ENCODE results near the gene SGO2.
"Not testable (repeated sequence)": the region's sequence is repeated elsewhere in the genome, so short reads cannot be mapped to it uniquely, and the experiment has no call there.

The SGO2 gene

DNA sequence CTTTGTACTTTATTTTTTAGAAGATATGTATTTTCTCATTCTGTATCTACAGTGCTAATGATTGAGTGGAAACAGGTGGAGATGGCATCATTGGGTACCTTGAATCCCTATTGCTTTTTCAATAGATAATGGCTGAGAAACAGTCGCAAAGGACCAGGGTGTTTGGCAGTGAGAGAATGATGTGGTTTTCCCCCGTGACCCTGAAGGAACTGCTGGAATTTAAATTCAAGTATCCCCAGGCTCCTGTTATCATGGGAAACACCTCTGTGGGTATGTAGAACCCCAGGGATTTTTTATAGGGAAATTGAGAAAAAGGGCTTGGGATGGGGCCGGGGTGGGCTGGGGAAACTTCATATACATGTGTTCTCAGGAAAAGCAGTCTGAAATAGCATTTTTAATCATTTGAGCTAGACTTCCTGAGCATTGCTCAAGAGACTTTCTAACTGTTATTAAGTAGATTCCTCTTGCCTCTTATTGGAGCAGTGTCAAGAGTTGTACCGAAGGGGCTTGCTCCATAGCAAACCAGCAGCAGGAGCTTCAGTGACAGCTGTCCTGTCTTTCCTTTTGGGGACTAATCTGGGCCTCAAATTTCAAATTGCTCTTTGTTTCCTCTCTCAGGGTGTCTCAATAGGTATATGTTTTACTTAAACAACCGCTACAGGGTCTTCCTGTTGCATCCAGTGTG is 78.7 kb downstream of the SGO2 start:
- H2AFZ ChIP-seq (ENCODE audit: low read length, unreplicated experiment), result peak overlapping the region; percentile 1
- peak overlapping the region; percentile 24 for H3K4me3 ChIP-seq (ENCODE audit: low read depth, low read length)
- H3K27me3 ChIP-seq (ENCODE audit: insufficient read depth, low read length), result no peaks in the 10 kb centered on the region
- peaks cover 55% of the 10 kb centered on the region for H3K4me1 ChIP-seq (ENCODE audit: control insufficient read depth, insufficient read depth, low read length, unreplicated experiment)
- peak overlapping the region; percentile 91 for H3K27ac ChIP-seq (ENCODE audit: low read depth, low read length)
- peaks cover 39% of the 10 kb centered on the region for H3K36me3 ChIP-seq (ENCODE audit: insufficient read depth, low read length)
- H3K79me2 ChIP-seq (ENCODE audit: control insufficient read depth, insufficient read depth, low read length, unreplicated experiment), result peaks cover 13% of the 10 kb centered on the region

DNA sequence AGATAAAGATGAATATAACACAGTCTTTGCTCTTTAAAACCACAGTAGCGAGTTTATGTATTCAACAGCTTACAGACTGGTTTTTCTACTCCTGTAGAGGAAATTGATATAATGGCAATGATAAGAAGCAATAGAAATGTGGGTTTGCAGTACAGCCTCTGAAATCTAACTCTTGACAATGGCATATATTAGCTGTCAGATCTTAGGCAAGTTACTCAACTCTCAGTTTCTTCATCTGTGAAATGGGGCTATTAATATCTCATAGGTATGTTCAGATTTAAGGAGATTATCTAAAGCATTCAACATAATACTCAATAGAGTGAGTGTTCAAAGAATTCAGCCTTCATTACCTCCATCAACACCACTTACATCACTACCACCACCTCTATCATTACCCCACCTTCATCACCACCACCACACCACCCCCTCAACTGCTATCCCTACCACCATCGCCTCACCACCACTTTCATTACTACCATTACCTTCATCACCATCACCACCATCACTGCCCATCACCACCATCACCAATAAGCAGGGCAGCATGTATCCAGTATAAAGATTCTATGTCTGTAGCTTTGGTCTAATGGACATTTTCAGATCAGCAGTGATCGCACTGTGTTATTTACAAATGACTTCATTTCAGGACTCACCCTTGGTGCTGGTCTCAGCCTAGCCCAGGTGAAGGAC is 82.5 kb downstream of the SGO2 start:
- peaks cover 38% of the 10 kb centered on the region for H3K79me2 ChIP-seq (ENCODE audit: control insufficient read depth, insufficient read depth, low read length, unreplicated experiment)
- peaks cover 44% of the 10 kb centered on the region for H3K4me1 ChIP-seq (ENCODE audit: control insufficient read depth, insufficient read depth, low read length, unreplicated experiment)
- H3K27ac ChIP-seq (ENCODE audit: low read depth, low read length), result peak overlapping the region; percentile 93
- H3K36me3 ChIP-seq (ENCODE audit: insufficient read depth, low read length), result peaks cover 44% of the 10 kb centered on the region
- no peak overlapping the region for H2AFZ ChIP-seq (ENCODE audit: low read length, unreplicated experiment)
- no peaks in the 10 kb centered on the region for H3K27me3 ChIP-seq (ENCODE audit: insufficient read depth, low read length)
- H3K4me3 ChIP-seq (ENCODE audit: low read depth, low read length), result peak overlapping the region; percentile 72

- Histone ChIP-seq H3K79me2 (ENCODE audit: control insufficient read depth, insufficient read depth, low read length, unreplicated experiment) (peaks cover 38% of the 10 kb centered on the region), H3K4me1 (ENCODE audit: control insufficient read depth, insufficient read depth, low read length, unreplicated experiment) (peaks cover 44% of the 10 kb centered on the region), H3K36me3 (ENCODE audit: insufficient read depth, low read length) (peaks cover 47% of the 10 kb centered on the region), H3K4me3 (ENCODE audit: low read depth, low read length) (peak overlapping the region; percentile 72), H3K27ac (ENCODE audit: low read depth, low read length) (peak overlapping the region; percentile 93), H3K27me3 (ENCODE audit: insufficient read depth, low read length) (no peaks in the 10 kb centered on the region), H2AFZ (ENCODE audit: low read length, unreplicated experiment) (peak overlapping the region; percentile 6)
Measured at GRCh38 chr2:200609028-200609614, 83.1 kb downstream of the SGO2 start.

- not testable (repeated sequence) for H2AFZ ChIP-seq (ENCODE audit: low read length, unreplicated experiment); H3K27me3 ChIP-seq (ENCODE audit: insufficient read depth, low read length)
- Histone ChIP-seq H3K27ac (ENCODE audit: low read depth, low read length) (peak overlapping the region; percentile 93; the same call in 1 of the 2 replicates), H3K4me1 (ENCODE audit: control insufficient read depth, insufficient read depth, low read length, unreplicated experiment) (peaks cover 44% of the 10 kb centered on the region), H3K36me3 (ENCODE audit: insufficient read depth, low read length) (peaks cover 53% of the 10 kb centered on the region), H3K4me3 (ENCODE audit: low read depth, low read length) (peak overlapping the region; percentile 72), H3K79me2 (ENCODE audit: control insufficient read depth, insufficient read depth, low read length, unreplicated experiment) (peaks cover 38% of the 10 kb centered on the region)
Measured at GRCh38 chr2:200610217-200610616, 84.2 kb downstream of the SGO2 start.

DNA sequence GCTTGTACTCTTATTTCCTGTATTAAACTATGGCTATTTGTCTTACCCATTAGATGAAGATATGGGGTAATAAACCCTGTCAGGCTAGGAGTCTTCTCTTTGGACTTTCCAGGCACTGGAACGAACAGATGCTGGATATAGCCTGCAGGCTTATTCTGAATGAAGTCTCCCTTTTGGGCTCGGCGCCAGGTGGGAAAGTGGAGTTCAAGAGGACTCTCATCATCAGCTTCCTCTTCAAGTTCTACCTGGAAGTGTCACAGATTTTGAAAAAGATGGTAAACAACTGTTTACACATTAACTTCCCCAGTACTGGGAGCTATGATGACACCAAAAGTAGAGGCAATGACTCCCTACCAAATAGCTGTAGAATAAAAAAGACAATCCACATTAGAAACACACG is 87.7 kb downstream of the SGO2 start:
- H2AFZ ChIP-seq (ENCODE audit: low read length, unreplicated experiment), result no peak overlapping the region
- H3K27ac ChIP-seq (ENCODE audit: low read depth, low read length), result peak overlapping the region; percentile 91
- H3K79me2 ChIP-seq (ENCODE audit: control insufficient read depth, insufficient read depth, low read length, unreplicated experiment), result peaks cover 30% of the 10 kb centered on the region
- no peak overlapping the region for H3K4me3 ChIP-seq (ENCODE audit: low read depth, low read length)
- peaks cover 48% of the 10 kb centered on the region for H3K36me3 ChIP-seq (ENCODE audit: insufficient read depth, low read length)
- H3K4me1 ChIP-seq (ENCODE audit: control insufficient read depth, insufficient read depth, low read length, unreplicated experiment), result peaks cover 72% of the 10 kb centered on the region
- no peaks in the 10 kb centered on the region for H3K27me3 ChIP-seq (ENCODE audit: insufficient read depth, low read length)

- Histone ChIP-seq H3K27me3 (ENCODE audit: insufficient read depth, low read length) (no peaks in the 10 kb centered on the region), H3K79me2 (ENCODE audit: control insufficient read depth, insufficient read depth, low read length, unreplicated experiment) (peaks cover 29% of the 10 kb centered on the region), H3K27ac (ENCODE audit: low read depth, low read length) (peak overlapping the region; percentile 91), H3K36me3 (ENCODE audit: insufficient read depth, low read length) (peaks cover 47% of the 10 kb centered on the region), H2AFZ (ENCODE audit: low read length, unreplicated experiment) (no peak overlapping the region), H3K4me3 (ENCODE audit: low read depth, low read length) (no peak overlapping the region), H3K4me1 (ENCODE audit: control insufficient read depth, insufficient read depth, low read length, unreplicated experiment) (peaks cover 75% of the 10 kb centered on the region)
Measured at GRCh38 chr2:200614249-200614648, 88.2 kb downstream of the SGO2 start.

DNA sequence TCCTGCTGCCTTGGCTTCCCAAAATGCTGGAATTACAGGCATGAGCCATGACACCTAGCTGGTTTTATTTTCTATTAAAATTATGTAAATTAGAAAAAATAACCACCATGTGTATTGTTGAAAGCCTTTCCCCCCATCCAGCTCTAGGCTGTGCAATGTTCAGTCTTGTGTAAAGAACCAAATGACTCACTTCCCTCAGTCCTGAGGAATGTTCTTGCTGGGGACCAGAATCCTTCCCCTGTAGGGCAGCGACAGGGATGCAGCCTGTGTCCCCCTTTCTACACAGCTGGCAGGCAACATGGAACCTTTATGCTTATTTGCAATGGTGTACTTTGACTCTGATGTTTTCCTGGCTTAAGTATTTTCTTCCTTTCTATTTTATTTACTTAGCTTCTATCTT is 89.2 kb downstream of the SGO2 start:
- Histone ChIP-seq H3K79me2 (ENCODE audit: control insufficient read depth, insufficient read depth, low read length, unreplicated experiment) (peaks cover 20% of the 10 kb centered on the region), H3K4me3 (ENCODE audit: low read depth, low read length) (peak overlapping the region; percentile 32; the same call in 1 of the 2 replicates), H3K27ac (ENCODE audit: low read depth, low read length) (peak overlapping the region; percentile 91), H3K36me3 (ENCODE audit: insufficient read depth, low read length) (peaks cover 47% of the 10 kb centered on the region), H3K4me1 (ENCODE audit: control insufficient read depth, insufficient read depth, low read length, unreplicated experiment) (peaks cover 74% of the 10 kb centered on the region), H3K27me3 (ENCODE audit: insufficient read depth, low read length) (no peaks in the 10 kb centered on the region), H2AFZ (ENCODE audit: low read length, unreplicated experiment) (no peak overlapping the region)

- Histone ChIP-seq H3K79me2 (ENCODE audit: control insufficient read depth, insufficient read depth, low read length, unreplicated experiment) (peaks cover 13% of the 10 kb centered on the region), H2AFZ (ENCODE audit: low read length, unreplicated experiment) (no peak overlapping the region), H3K27me3 (ENCODE audit: insufficient read depth, low read length) (no peaks in the 10 kb centered on the region), H3K4me1 (ENCODE audit: control insufficient read depth, insufficient read depth, low read length, unreplicated experiment) (peaks cover 72% of the 10 kb centered on the region), H3K36me3 (ENCODE audit: insufficient read depth, low read length) (peaks cover 46% of the 10 kb centered on the region), H3K27ac (ENCODE audit: low read depth, low read length) (peak overlapping the region; percentile 91), H3K4me3 (ENCODE audit: low read depth, low read length) (peak overlapping the region; percentile 32)
Measured at GRCh38 chr2:200616193-200616592, 90.2 kb downstream of the SGO2 start.

- peaks cover 43% of the 10 kb centered on the region for H3K36me3 ChIP-seq (ENCODE audit: insufficient read depth, low read length)
- peaks cover 10% of the 10 kb centered on the region for H3K79me2 ChIP-seq (ENCODE audit: control insufficient read depth, insufficient read depth, low read length, unreplicated experiment)
- H3K4me1 ChIP-seq (ENCODE audit: control insufficient read depth, insufficient read depth, low read length, unreplicated experiment), result peaks cover 70% of the 10 kb centered on the region
- peak overlapping the region; percentile 91 for H3K27ac ChIP-seq (ENCODE audit: low read depth, low read length)
- peak overlapping the region; percentile 32; the same call in 1 of the 2 replicates for H3K4me3 ChIP-seq (ENCODE audit: low read depth, low read length)
- no peak overlapping the region for H2AFZ ChIP-seq (ENCODE audit: low read length, unreplicated experiment)
- H3K27me3 ChIP-seq (ENCODE audit: insufficient read depth, low read length), result no peaks in the 10 kb centered on the region
Measured at GRCh38 chr2:200616656-200617055, 90.6 kb downstream of the SGO2 start.

DNA sequence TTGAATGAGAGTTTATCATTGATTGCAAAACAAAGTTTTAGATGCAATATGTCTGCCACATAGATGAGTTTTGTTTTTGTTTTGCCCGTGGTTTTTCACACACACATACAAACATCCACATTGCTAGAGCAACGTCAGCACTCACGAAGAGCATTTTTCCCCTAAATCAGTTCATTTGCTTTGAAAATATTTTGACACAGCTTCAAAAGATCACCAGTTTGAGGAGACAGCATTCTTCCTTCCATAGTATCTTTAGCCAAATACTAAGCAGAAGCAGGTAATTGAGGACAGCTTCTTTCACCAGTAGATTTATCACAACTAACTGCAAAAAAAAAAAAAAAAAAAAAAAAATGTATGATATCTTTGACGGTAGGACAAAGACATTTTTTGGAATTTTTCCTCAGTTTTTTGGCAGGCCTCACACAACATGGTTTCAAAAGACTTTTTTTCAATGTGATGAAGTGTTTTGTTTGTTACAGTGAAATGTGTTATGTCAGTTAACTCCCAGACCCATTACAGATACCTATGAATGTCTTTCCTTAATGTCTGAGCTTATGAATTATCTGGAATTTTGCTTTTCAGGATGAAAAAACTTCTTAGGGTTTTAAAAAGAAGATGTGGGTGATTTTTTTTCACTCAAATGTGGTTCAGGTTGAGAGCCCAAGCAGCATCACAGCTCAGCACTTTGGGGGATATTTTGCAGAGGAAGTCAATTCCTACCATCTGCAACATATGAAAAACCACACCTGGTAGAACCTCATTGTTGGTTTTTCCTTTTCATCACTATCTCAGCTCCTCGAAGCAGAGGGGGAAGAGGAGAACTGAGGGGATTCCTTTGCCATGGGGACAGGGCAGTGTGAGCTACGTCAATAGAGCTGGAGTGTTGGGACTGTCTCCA is 91.4 kb downstream of the SGO2 start:
- Histone ChIP-seq H3K4me3 (ENCODE audit: low read depth, low read length) (peak overlapping the region; percentile 32; the same call in 1 of the 2 replicates), H3K4me1 (ENCODE audit: control insufficient read depth, insufficient read depth, low read length, unreplicated experiment) (peaks cover 72% of the 10 kb centered on the region), H3K36me3 (ENCODE audit: insufficient read depth, low read length) (peaks cover 43% of the 10 kb centered on the region), H3K27me3 (ENCODE audit: insufficient read depth, low read length) (no peaks in the 10 kb centered on the region), H3K27ac (ENCODE audit: low read depth, low read length) (peak overlapping the region; percentile 91), H2AFZ (ENCODE audit: low read length, unreplicated experiment) (no peak overlapping the region), H3K79me2 (ENCODE audit: control insufficient read depth, insufficient read depth, low read length, unreplicated experiment) (peaks cover 3% of the 10 kb centered on the region)
